Measurements from ENCODE around the gene MACROD2.
A peak's percentile ranks its signal among the peaks of the same experiment; 100 is the strongest.

Gene MACROD2

DNA sequence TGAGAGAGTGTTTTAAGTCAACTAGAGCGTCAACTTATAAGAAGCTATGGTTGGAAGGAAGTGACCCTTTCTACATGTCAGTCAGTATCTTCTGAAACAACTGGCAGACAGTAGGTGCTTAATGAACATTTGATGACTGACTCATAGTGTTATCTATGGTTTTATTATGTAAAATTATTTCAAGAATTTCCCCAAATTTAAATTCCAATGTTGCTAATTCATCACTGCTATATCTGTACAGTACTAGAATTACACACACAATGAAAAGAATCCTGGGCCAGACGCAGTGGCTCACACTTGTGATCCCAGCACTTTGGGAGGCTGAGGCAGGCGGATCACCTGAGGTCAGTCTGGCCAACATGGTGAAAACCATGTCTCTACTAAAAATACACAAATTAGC, 1063.5 kb downstream of the MACROD2 start:
- no peak for DNase-seq (ENCODE audit: low read depth)

DNA sequence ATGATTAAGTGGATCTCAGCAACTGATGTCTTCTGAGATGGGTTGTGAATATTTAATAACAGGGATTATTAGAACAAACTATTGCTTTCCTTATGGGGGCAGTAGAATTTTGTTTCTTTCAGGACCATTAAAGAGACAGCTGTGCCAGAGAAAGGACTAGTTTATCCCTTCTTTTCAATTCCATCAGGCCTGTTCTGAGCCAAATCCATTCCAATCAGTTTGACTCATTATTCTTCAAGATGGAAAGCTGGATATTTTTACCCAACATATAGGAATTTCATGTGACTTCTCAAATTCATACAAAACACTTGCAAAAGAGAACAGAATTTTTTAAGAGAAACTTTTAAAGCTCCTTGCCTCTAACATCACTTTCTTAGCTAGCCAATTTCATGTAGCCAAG, 1064.1 kb downstream of the MACROD2 start:
- no peak for DNase-seq (ENCODE audit: low read depth)

DNA sequence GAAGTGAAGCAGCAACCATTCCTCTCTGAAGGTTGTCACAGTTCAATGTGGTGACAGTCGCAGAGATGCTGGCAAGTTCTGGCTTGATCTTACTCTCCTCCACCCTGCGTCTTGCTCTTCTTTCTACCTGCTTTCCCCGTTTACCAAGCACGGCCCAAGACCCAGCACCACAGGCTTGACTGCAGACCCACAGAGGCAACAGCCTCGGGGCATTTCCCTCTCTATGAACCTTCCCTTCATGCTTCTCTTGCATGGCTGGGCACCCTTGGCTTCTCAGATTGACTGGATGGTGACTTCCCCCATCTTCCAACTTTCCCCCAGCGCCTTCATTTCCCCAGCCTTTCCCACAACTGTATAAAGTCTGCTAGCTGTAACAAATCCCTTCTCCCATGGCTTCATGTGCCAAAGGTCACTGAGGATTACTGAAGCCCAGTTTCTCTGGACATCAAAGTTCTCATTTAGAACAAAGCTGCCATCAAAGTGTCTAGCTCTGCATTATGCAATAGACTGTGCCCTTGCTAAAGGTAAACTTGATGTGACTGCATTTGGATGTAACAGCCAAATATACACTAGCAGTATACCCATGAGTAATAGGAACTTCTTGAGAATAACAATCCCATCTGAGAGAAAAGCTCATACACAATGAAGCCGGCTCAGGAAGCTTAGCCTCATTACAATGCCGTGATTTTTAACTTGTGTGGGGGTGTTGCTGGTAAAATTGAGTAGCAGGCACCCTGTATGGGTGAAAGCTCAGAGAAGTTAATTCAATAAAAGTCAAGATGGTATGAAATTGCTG, 1065.1 kb downstream of the MACROD2 start:
- DNase-seq (ENCODE audit: low read depth) = no peak

- DNase-seq (ENCODE audit: low read depth) = no peak
Measured at GRCh38 chr20:15061061-15061430, 1065.7 kb downstream of the MACROD2 start.

- no peak for DNase-seq (ENCODE audit: low read depth)
Measured at GRCh38 chr20:15061955-15062354, 1066.6 kb downstream of the MACROD2 start.

- no peak for DNase-seq (ENCODE audit: low read depth)
Measured at GRCh38 chr20:15063081-15063480, 1067.8 kb downstream of the MACROD2 start.

DNA sequence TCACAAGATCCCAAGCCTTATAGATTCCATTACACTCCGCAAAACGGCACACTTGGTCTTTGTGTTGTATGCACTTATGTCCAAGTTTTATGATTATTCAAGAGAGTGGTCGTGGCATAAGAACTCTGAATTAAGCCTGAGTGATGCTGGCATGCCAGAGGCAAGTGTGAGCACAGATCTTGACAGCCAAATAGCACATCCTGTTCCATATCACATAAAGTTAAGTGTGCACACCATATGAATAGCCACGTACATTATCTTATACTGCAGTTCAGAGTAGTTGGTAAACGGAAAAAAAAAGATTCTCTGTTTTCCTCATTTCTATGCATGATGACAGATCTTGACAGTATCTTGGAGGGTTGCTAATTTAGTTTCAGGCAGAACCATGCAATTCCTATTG, 1069.4 kb downstream of the MACROD2 start:
- DNase-seq (ENCODE audit: low read depth) = no peak

DNA sequence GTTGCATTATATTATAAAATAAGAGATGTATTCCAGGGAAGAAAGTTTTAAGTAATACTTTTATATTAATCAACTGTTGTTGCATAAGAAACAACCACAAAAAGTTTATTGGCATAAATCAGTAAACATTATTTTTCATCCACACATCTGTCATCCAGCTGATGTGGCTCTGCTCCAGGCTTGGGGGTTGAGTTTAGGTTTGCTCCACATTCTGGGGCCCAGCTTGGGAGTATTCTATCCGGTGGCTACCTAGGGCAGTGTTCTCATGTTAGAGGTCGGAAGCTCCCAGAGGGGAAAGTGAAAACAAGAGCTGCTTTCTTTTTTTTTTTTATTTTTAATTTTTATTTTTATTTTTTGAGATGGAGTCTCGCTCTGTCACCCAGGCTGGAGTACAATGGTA, 1070.5 kb downstream of the MACROD2 start:
- DNase-seq (ENCODE audit: low read depth) = no peak

DNA sequence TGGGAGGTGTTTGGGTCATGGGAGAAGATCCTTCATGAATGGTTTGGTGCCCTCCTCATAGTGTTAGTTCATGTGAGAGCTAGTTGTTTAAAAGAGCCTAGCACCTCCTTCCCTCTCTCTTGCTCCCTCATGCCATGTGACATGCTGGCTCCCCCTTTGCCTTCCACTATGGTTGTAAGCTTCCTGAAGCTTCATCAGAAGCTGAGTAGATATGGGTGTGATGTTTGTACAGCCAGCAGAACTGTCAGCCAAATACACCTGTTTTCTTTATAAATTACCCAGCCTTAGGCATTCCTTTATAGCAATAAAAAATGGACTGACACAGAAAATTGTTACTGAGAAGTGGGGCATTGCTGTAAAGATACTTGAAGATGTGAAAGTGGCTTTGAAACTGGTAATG, 1073.2 kb downstream of the MACROD2 start:
- no peak for DNase-seq (ENCODE audit: low read depth)

DNA sequence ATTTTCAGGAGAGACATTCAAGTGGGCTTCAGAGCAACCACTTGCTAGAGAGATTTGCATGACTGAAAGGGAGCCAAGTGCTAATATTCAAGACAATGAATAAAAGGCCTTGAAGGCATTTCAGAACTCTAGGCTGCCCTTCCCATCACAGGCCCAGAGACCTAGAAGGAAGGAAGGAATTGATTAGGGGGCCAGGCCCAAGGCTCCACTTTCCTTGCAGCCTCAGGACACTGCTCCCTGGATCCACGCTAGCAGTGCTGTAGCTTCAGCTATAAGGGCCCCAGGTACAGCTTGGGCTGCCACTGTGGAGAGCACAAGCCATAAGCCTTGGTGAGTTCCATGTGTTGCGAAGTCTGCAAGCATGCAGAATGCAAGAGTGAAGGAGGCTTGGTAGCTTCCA, 1074.0 kb downstream of the MACROD2 start:
- no peak for DNase-seq (ENCODE audit: low read depth)

- no peak for DNase-seq (ENCODE audit: low read depth)
Measured at GRCh38 chr20:15071085-15071808, 1075.9 kb downstream of the MACROD2 start.

DNA sequence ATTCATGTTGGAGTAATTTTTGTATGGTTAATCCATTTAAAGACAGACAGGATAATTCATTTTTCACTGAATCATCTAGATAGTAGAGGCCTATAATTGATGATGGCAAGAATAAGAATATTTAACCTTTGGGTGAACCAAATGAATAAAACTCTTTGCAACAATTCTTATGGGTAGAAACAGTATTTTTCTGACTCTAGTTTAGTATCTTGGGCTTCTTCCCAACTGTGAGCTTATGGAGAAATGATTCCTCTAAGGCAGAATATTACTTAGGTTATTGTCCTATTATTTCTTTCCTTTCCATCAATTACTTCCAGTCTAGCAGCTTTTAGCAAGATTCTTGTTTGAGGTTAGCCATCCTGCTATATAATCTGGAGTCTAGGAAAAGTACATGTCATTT, 1077.0 kb downstream of the MACROD2 start:
- DNase-seq (ENCODE audit: low read depth) = no peak

GRCh38 chr20:15075586-15075985, 1080.3 kb downstream of the MACROD2 start:
- DNase-seq (ENCODE audit: low read depth) = no peak

DNA sequence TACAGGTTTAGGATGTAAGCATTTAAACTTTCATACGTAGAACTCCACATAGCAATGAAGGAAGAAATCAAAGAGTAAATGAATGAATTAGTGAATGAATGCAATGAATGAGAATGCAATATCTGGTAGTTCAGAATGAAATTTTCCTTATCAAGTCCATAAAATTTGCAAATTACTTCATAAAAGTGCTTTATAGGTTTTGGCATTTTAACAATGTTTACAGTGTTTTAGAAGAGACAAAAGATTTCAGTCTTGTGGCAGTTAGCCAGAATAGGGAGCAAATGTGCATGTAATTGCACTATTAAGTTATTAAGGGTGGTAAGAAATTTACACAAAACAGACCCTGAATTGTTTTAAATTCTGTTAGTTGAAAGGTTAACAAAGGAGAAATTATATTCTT, 1081.5 kb downstream of the MACROD2 start:
- no peak for DNase-seq (ENCODE audit: low read depth)

DNA sequence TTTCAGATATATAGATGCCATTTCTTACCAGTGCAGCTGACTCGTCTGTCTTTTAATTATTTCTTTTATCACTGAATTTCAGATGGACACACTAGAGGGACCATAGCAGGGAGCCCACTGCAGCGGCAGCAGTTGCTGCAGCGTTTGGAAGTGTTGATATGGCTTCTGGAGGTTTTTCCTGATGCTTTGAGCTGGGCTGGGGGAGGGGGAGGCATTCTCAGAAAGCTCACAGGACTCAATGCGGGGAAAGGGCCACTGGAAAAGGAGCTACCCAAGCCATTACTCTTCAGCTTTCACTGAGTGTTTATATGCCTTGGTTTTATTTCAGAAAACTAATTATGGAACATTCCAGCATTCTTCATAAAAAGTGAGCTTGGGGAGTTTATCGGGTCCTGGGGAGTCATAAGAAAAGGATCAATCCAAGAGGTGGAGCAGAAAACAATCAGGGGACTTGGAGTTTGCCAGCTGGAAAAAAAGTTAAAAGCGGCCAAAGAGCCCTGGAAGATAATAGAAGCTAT, 1082.5 kb downstream of the MACROD2 start:
- DNase-seq (ENCODE audit: low read depth) = no peak

GRCh38 chr20:15079594-15080340, 1084.5 kb downstream of the MACROD2 start:
- no peak for DNase-seq (ENCODE audit: low read depth)

DNA sequence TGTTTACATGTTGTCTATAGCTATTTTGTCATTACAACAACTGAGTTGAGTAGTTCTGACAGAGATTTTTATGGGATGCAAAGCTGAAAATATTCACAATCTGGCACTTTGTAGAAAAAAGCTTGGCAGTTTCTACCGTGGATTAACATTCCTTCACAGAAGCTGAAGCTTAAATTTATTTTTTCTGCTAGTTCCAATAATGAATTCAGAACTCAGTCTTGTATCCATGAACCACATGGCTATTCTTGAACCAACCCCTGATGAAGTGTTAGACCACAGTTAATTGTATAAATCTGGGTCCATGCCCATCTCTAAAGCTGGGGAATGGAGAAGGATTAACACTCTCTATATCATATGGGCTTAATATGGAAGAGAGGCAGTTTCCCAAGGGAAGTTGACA, 1085.9 kb downstream of the MACROD2 start:
- no peak for DNase-seq (ENCODE audit: low read depth)

GRCh38 chr20:15091421-15092037, 1096.2 kb downstream of the MACROD2 start:
- peak; percentile 5 for DNase-seq (ENCODE audit: low read depth)

- DNase-seq (ENCODE audit: low read depth) = no peak
Measured at GRCh38 chr20:15098351-15098750, 1103.0 kb downstream of the MACROD2 start.

- DNase-seq (ENCODE audit: low read depth) = no peak
Measured at GRCh38 chr20:15099130-15099529, 1103.8 kb downstream of the MACROD2 start.

- DNase-seq (ENCODE audit: low read depth) = peak; percentile 19
Measured at GRCh38 chr20:15100506-15101160, 1105.3 kb downstream of the MACROD2 start.

DNA sequence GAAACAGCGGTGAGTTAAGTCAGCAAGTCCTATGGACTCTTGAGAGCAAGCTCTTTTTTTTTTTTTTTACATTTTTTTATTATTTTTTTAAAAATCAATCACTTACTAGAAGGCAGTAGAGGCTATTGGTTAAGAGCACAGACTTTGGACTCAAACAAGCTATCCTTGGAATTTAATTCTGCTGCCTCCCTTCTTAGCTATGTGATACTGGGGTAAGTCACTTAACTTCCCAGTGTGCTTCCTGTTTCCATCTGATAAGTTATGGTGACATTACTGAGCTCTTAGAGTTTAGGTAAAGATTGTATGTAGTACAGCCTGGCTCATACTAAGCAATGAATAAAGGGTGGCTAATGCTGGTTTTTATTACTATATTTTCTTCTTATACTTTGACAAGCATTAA, 1112.6 kb downstream of the MACROD2 start:
- DNase-seq (ENCODE audit: low read depth) = no peak

Measured in stromal cell of bone marrow (primary cell).